HG02884 (cell line): Measurements from ENCODE around the gene ANAPC5.
A peak's percentile ranks its signal among the peaks of the same experiment; 100 is the strongest.

Source experiments
- ATAC-seq: cut with Tn5 transposase; IDR thresholded peaks from one replicate; pipeline ENCODE4 v1.9.1; 2021; ENCODE audit warnings: mild to moderate bottlenecking, moderate library complexity; ENCODE audit not compliant: unreplicated experiment

ANAPC5 gene

DNA sequence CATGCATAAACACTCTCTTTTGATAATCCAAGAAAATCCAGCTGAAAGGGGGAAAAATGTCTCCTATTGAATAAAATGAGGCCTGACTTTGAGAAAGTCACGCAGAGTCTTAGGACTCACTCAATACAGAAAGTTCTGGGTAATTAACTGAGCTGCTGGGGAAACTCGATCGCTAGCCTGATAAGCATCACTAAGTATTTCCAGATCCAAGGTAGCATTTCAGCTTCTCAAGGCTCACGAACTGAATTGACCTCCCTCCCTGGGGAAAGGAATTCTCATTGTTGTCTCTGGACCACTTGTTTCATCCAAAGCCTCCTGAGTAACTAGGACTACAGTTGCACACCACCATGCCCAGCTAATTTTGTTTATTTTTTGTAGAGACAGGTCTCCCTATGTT, 13.8 kb upstream of the ANAPC5 start:
- ATAC-seq, result no peak

DNA sequence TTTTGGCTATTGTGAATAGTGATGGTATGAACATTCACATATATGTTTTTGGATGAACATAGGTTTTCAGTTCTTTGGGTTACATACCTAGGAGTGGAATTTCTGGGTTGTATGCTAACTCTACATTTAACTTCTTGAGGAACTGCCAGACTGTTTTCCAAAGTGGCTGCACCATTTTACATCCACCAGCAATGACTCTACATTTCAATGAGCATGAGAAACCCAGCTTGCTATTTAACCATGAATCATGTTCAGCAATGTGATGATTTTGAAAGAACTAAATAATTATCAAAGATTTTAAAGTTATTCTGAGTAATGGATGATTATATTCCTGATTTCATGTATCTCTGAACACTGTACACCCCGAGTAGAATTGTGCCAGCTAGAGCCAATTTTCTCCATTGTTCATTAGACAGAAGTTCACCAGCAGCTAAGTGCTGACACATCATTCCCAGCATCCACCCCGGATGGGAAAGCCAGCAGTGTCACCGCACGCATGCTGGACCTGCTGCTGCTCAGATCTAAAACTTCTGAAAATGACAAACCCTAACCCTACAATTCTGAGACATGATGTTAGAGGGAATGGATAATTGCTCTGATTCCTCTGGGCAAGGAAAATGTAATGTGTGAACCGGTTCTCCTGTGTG, 13.3 kb upstream of the ANAPC5 start:
- ATAC-seq, result no peak

DNA sequence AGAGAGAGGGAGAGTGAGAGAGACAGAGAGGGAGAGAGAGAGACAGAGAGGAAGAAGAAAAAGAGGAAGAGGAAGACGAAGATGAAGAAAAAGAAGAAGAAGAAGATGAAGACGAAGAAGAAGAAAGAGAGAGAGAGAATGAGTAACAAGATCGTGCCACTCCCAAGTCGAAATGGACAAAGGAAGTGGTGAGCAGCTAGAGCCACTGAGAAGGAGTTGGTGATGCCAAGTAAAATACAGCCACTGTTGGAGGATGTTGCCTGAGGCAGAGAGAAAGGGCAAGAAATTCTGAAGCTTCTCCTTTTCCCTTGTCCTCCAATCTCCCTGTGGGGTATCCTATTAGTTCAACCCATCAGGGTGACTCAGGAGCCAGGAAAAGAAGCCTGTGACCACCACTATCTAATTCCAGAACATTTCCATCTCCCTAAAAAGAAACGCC, 12.5 kb upstream of the ANAPC5 start:
- ATAC-seq, result no peak

DNA sequence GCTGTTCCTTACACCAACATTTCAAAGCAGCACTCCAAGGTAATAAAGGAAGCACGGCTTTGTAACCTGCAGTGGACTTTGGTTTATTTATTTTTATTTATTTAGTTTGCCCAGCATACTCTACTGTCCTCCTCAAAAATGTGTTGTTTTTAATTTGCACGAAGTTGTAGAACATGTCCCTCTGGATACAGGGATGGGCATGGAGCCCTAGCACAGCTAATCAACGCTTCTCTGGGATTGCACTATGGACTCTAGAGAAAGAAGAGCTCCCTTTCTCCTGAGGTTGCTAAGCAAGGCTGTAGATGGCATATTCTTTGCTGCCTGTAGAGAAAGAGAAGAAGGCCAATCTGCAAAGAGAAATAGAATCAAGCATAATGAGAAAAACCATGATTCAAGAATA, 5.9 kb upstream of the ANAPC5 start:
- no peak for ATAC-seq

DNA sequence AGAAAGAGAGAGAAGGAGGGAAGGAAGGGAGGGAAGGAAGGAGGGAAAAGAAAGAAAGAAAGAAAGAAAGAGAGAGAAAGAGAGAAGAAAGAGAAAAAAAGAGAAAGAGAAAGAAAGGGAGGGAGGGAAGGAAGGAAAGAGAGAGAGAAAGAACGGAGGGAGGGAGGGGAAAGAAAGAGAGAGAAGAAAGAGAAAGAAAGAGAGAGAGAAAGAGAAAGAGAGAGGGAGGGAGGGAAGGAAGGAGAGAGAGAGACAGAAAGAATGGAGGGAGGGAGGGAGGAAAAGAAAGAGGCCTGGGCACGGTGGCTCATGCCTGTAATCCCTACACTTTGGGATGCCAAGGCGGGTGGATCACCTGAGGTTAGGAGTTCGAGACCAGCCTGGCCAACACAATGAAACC, 5.1 kb upstream of the ANAPC5 start:
- no peak for ATAC-seq

DNA sequence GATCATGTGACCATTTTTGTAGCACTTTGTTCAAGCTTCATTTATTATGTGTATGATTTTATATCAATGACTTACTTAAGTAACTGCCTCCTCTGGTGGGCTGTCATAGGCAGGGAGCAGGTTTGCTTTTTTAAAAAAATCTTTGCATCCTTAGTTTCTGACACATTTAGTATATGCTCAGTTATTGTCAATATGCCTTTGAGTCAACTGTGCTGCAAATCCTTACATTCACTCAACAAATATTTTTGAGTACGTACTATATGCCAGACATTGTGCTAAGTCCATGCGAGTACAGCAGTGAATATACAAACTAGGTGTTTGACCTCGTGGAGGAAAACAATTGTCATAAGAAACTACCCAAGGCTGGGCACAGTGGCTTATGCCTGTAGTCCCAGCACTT, 4.4 kb upstream of the ANAPC5 start:
- ATAC-seq, result no peak

DNA sequence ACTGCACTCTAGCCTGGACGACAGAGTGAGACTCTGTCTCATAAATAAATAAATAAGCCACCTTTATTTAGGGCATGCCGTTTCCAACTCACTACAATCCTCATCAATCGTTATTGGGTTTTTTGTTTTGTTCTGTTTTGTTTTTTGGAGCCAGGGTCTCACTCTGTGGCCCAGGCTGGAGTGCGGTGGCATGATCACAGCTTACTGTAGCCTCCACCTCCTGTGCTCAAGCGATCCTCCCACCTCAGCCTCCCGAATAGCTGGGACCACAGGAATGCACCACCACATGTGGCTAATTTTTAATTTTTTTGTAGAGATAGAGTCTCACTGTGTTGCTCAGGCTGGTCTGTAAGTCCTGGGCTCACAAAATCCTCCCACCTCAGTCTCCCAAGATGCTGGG, 3.6 kb upstream of the ANAPC5 start:
- ATAC-seq, result no peak

DNA sequence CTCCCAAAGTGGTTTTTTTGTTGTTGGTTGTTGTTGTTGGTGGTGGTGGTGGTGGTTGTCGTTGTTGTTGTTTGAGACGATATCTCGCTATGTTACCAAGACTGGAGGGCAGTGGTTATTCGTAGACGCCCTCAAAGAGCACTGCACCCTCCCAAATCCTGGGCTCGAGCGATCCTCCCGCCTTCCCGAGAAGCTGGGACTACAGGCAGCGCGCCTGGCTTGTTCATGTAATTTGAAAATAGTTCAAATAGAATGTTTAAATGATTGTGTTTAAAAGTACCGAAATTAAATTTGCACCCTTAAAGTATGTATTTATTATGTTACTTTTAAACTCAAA, 439 bp upstream of the ANAPC5 start:
- peak; percentile 18 for ATAC-seq

DNA sequence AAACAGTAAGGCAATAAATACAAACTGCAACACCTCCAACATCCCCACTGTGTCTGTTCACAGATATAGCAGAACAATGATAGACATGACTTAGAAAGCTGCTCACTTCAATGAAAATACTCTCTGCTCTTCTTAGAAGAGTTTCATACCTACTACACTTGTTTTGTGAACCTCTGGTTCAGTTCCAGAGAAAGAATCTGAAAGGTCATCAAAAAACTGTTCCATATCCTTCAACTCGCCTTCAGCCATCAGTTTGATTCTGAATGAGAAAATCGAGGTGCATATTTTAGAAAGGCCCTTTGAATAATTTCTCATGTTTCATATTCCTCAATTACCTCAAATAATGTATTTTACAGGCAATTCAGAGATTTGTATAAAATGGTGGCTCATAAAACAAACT, 5.5 kb downstream of the ANAPC5 start:
- ATAC-seq, result no peak

DNA sequence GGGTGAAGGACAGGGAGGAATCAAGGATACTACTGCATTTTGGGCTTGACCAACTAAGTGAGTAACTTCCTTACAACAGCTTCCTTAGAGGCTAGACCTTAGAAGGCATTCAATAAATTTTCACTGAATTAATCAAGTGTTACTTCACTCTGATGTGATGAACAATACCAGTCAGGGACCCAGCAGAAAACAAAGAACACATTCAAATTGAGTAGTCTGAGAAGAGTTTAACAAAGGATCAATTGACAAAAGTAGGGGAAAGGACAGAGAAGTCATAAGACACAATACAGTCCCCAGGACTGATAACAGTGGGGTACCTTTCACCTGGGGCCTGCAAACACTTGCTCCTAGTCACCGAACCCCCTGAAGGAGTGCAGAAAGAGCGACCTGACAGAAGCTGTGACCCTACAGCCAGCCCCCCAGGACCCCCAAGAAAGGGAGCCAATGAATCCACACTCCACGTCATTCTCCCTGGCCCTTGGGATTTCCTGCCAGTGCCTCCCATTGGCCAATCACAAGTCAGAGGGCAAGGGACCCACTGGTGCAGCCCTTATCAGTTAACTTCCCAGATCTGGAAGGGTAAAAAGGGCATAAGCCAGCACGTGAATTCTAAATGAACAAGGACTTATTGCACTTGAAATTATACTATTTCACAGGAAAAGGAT, 6.9 kb downstream of the ANAPC5 start:
- no peak for ATAC-seq

DNA sequence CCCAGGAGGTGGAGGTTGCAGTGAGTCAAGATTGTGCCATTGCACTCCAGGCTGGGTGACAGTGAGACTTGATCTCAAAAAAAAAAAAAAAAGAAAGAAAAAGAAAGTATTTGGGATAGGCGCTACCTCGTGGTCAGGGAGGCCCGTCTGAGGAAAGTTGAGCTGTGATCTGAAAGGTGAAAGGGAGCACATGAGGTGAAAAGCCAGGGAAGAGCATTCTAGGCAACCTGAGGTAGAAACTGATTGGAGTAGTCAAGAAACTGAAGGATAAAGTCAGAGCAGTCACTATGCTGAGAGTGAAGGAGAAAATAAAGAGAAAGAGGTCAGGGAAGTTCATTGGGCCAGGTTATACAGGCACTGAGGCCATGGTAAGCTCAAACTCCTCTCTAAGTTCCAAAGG, 7.7 kb downstream of the ANAPC5 start:
- ATAC-seq, result no peak

DNA sequence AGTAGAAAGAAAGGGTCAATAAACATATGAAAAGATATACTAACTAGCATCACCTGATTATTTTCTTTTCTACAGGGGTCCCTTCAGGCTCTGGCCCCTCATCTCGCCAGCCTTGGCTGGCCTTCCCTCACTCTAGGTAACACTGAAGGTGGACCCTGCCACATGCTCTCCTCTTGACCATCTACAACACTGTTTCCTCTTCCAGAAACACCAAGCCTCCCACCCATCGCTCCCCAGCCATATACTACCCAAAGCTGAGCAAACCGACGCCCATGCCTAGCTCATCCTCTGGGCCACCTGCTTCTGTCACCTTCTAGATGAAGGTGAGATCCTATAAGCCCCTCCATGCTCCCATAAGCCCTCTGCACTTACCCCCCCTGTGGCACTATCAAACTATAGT, 14.8 kb downstream of the ANAPC5 start:
- ATAC-seq, result no peak

DNA sequence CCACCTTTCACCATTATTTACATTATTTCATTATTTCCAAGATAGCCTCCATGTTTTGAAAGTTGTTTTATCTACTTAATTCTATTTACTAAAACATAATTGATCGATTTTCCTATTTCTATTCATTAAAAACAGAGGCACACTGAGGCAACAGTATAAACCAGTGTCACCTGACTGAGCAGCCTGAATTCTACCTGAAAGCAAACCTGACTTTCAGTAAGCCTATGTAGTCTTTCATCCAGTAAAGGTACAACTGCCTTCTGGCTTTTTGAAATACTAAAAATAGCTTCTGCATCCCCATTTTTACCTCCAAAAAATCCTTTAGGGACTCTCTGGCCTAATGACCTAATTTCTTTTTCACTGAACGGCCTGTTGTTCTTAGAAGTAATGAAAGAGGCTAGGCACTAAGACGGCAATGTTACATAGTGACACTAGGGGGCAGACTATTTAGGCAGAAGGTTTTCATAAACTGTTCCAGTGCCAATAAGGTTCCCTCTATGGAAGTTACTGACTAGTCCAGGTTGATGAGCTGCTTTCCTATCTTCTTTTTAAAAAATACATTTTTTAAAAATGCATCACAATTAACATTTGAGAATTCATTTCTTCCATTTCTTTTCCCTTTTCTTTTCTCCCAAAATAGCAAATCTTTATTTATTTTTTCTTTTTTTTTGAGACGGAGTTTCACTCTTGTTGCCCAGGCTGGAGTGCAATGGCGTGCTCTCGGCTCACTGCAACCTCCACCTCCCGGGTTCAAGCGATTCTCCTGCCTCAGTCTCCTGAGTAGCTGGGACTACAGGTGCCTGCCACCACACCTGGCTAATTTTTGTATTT, 17.5 kb downstream of the ANAPC5 start:
- ATAC-seq, result no peak

DNA sequence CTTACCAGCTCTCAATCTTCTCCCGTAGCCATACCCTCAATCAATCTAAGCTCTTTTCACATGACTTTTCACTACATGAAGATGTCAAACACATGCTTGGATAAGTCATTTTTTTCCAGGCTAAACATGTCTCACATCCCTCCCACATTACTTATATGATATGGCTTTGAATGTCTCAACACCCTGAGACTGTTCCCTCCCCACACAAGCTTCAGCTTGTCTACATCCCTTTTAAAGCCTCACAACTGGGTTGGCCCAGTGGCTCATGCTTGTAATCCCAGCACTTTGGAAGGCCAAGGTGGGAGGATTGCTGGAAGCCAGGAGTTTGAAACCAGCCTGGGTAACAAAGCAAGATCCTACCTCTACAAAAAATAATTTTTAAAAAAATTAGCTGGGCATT, 18.5 kb downstream of the ANAPC5 start:
- no peak for ATAC-seq

DNA sequence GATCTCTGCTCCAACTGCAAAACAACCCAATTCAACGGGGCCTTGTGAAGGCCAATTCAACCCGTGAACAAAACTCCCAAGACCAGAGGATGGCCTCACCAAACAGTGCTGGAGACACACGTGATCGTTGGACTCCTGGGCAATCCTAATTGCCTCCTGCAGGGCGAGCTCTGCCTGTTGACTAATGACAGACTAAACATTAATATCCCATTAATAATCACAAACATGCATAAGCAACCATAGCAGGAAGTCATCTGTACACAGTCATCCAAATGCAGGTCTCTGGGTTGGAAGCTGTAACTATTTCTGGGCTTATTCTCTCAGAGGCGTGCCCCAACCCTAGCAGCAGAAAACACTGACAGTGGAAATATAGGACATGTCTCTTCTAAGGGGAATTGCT, 21.0 kb downstream of the ANAPC5 start:
- ATAC-seq, result no peak

DNA sequence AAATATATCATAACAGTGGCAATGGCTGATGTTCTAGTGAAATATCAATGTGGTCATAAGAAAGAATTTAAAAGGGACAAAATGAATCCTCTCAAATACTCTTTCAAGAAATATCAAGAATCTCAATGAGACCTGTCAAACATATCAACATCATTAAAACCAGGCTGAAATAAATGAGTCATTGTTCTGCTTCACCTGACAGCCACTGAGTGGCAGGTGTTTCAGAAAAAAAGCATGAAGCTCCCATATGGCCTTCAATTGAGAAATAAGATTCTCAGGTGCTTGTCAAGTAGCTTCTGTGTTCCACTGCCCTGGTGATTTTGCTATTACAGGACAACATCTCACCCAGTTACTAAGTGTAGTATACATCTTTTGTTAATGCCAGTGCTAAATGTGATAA, 21.5 kb downstream of the ANAPC5 start:
- ATAC-seq, result no peak

DNA sequence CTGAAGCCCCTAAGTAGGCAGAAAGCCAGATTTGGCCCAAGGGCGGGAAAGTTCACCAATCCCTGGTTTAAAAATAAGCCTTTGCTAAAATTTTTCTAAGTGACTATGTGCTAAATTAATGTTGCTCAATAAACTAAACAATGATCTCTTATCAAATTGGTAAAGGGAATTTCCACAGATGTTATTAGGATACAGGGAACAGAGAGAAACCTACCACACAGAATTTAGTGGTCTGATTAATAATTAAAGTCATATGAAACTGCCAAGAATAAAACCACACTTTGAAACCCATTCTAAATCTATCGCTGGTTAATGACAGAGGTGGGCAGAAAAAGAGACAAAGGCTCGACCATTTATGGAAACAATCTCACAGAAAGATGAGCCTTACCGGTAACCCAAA, 22.0 kb downstream of the ANAPC5 start:
- no peak for ATAC-seq

DNA sequence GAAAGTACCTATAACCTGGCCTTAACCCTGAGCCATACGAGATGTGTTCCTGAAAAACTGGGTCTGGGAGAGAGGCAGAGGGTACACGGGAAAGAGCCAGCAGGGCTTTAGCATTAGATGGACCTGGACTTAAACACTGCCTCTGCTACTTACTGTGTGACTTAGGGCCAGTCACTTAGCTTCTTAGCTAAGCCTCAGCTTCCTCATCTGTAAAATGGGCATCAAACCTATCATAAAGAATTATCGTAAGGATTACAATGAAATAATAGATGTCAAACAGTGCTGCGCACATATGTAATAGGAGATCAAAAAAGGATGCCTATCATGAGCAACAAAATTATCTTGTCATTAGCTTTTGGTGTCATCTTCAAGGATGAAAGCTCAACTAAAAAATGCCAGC, 23.6 kb downstream of the ANAPC5 start:
- no peak for ATAC-seq

DNA sequence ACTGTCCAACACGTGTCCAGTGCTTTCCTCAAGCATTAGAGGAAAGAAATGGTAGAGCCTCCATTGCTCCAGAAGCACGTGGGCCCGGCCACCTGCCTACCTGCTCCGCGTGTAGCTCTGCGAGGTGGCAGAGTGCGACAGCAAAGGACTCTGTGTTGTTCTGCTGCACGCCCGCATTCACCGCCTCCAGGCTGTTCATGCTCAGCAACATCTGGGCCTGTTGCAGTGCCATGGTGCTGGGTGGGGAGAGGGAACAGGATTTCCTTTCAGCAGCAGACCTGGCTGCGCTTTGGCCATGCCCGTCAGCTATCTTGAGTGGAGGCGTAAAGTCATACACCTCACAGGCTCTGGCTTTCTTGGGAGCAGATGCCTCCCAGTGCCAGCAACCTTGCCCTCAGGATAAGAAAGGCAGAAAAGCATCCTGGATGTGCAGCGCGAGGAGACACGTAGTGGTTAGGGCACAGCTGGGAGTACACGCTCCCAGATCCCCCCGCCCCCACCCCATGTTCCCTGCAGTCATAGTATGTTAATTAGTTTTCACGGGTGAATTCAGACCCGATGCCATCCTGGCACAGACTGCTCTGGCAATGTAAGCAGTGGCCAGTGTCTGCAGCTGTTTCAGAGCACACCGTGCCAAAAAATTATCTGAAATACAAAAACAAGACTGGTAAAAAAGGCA, 25.1 kb downstream of the ANAPC5 start:
- ATAC-seq, result no peak

DNA sequence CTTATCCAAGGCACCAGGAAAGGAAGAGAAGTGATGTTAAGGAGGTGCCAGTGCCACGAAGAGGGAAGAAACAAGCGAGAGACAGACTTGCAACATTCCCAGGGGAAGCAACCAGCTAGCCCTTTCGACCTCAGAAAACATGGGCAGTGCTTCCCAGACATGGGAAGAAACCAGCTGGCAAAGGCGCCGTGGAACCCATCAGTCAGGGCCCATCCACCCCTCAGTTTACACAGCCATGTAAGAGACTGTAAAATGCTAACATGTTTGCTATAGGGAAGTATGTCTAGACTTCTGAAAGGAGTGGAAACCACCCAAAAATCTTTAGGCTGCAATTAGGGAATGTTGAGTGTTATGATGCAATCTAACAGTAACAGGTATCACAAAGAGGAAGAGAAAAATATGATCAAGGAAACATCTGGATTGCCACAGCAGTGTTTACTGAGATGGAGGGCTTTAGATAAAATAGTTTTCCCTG, 26.3 kb downstream of the ANAPC5 start:
- ATAC-seq, result no peak

DNA sequence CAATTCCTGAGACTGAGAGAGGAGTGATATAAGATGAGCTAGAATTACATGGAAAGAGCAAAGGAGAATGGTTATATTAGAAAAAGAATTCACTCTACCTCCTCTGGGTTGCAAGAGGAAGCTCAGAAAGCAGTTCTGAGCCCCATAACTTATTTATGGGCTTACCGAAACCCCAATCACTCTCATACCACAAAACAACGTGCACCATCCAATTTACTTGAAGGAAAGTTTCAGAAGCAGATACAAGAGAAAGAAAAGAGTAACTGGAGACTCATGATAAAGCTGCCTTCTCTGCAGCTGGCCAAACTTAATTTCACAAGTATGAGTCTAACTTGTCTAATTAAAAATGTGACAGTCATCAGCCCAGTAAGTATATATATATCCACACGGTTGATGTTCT, 28.3 kb downstream of the ANAPC5 start:
- no peak for ATAC-seq

DNA sequence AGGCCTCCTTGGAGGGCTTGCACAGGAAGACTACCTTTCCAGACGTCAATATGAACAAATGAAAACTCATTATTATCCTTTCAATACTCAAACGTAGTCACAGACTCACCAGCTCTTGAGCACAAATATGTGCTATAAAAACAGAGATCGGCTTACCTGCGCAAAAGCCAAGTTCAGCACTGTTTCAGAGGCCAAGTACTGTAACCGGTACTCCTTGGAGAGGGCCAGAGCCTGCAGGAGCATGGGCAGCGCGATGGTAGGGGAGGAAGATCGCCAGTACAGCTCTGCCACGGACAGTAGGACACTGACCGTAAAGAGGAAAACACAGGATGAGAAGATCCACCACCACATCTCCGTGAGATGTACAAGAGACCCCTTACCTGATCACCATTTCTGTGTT, 34.1 kb downstream of the ANAPC5 start:
- no peak for ATAC-seq
